ACHN (cell line): ENCODE measurements around the gene HOXB4.

Source experiments
- DNase-seq: peaks from one replicate; pipeline ENCODE4 v3.0.0-alpha.2; 2015
- in situ Hi-C: cut with HindIII; loops from 2 replicates; pipeline ENCODE4 v1.10.0; 2017; ENCODE audit warnings: low sequenced_read_pairs, low pct_ligation_motif_present, low pct_unique_long_range_greater_than_20kb

The HOXB4 gene

DNA sequence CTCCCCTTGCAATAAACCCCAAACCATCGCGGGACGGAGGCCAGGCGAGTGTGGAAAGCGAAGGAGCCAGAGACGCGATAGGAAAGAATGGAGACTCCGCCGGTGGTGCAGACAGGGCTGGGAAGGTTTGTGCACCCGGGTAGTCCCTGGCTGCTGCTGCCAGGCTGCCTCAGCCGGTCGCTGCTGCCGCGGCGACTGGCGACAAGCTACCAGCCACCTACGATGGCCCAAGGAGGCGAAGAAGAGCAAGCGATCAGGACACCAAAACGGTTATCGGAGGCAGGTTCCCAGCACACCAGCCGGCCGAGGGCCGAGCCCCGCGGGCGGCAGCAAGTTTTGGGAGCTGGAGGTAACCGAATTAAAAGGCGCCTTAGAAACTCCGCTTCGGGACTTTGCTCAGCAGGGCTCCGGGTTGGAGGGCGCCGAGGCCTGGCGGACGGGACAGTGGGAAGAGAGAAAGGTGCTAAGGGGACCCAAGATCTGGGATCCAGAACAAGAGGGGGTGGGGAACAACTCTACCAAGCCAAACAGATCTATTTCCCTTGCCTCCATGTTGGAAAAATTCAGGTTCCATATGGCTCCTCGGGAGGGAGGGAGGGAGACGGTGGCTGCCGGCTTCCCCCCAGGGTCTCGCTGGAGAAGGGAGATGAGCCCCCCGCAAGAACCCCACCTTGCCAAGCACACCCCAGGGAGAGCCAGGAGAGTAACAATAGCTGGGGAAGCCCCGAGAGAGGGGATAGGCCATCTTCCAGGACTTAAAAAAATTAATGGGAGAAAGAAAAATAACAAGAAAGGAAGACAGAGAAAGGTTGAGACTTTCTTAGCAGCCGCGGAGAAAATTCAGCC is 23.5 kb downstream of the HOXB4 start:
- in situ Hi-C loops: no loop called here
- peak; percentile 39 for DNase-seq

DNA sequence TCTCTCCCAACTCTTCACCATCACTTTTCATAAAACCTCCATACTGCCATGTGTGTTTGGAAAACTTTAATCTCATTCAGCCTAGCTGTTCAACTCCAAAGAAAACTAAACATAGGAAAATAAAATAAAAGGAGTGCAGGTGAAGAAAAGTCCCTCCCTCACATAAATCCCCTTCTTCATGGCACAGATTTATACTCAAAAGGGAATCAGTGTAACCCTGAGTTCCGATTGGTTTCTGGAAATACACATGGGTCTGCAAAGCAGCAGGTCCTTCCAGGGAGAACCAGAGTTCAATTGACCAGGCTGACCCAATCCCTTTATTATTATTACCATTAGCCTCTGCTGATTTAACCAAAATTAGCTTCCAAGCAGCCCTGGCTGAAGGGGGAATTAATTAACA is 24.3 kb downstream of the HOXB4 start:
- in situ Hi-C loops: no loop called here

DNA sequence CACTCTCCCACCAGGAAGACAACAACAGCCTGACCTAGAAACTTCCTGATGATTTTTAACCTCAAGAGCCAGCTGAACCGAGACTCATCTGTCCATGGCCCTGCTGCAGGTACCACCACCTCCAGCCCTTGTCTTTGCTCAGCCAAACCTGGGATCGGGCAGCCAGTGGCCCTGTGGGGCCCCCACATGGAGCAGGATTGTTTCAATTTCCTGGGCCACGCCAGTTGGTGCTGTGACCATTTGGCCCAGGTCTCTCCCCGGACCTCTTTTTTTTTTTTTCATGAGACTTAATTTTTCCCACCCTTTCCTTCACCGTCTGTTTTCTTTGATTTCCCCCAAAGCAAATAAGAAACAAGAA is 25.0 kb downstream of the HOXB4 start:
- no peak for DNase-seq
- in situ Hi-C loops: no loop called here

More for the DNA sequence above, 24.3 kb downstream of the HOXB4 start:
- no peak for DNase-seq

DNA sequence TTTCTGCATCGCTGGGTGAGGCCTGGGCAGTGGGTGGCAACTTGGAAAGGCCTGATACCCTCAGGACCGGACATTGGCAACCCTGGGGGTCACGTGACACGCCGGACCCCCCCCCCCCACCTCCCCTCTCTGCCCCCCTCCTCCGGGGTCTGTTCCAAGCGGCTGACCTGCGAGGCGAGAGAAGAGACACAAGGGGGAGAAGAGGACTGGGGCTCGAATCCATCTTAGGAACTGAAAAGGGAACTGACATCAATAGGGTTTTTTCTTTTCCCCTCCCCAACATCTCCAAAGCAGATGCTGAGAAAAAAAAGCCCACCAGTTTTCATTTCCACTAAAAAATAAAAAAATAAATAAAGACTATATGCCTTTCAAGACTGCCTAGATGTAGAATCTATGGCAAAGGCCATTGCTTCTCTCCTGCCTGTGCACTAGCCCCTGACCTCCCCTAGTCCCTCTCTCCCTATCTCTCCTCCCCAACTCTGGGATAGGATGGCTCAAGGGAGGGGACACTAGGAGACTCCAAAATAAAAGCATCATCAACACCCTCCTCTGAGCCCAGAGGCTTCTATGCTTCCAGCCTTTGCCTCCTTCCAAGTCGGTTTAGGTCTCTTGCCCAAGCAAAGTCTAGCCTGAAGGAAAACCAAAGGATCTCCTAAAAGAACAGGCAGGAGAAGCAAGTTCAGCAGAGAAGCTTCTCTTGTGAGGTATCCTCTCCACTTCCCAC is 25.5 kb downstream of the HOXB4 start:
- in situ Hi-C loops: no loop called here
- DNase-seq: no peak

DNA sequence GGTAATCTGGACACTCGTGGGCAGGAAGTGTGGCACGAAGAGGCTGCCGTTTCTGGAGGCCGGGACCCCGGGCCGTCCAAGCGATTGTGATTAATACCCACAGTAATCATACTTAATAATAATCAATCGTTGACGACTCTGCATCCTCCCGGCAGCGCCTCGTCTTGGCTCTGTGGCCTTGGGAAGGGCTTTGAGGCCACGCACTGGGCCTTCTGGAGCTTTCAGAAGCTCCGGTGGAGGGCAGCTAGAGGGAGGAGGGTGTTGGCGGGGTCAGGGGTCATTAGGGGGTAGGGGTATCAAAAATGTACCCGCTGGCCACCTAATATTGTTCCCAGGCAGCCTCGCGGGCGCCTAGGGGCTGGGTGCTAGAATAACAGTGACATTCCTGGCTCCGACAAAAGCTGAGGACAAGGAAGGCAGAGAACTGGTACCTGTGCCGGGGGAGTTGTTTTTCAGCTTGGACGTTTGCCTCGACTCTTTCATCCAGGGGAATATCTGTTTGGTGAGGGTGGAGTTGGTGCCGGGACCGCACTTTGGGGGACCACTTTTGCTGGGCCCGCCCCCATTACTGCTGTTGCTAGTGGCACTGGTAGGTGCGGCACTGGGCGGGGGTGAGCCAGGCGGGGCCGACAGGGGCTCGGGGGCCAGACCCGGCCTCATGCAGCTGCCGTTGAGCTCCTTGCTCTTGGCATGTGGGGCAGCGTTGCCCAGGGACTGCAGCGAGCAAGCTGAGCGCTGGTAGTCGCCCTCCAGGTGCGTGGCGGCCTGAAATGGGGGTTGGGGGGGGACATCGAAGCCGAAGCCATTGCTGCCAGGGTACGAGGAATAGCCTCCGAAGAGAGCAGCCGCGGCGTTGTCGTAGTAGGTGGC is 26.3 kb downstream of the HOXB4 start:
- in situ Hi-C loops: no loop called here
- no peak for DNase-seq

DNA sequence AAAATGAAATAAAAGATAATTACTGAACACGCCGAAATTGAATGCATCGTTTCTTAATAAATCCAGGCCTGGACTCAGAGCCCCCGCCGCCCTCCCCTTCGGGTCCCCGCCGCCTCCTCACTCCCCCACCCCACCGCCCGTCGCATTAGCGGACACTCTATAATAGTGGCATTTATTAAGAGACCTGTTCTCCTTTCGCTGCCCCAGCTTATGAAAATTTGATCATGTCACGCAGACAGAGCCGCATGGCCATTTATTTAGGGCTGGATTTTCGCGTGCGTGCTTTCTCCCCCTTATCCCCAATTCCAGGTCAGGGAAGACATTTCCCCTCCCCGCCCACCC is 27.0 kb downstream of the HOXB4 start:
- in situ Hi-C loops: no loop called here
- no peak for DNase-seq

DNA sequence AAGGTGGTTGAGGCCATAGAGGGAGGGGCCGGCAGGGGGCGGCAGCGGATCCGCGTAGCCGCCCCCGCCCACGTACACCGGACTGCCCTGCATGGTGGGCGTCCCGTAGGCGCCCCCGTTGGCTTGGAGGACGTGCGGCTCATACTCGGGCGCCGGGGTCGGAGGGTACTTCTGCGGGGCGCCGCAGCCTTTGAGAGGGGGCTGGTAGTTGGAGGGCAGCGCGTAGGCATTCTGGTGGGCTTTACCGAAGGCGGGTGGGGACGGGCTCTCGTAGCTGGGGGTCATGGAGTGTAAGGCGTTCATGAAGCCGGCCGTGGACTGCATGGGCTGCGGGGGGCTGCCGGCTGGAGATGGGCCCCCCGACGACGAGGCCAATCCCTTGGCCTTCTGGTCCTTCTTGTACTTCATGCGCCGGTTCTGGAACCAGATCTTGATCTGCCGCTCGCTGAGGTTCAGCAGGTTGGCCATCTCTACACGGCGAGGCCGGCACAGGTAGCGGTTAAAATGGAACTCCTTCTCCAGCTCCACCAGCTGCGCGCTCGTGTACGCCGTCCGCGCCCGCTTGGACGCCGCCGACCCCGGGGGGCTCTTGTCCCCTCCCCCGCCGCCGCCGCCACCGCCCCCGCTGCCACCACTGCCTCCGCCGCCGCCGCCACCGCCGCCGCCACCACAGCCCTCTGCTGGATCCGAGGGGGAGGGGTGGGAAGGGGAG is 27.5 kb downstream of the HOXB4 start:
- in situ Hi-C loops: no loop called here
- no peak for DNase-seq

DNA sequence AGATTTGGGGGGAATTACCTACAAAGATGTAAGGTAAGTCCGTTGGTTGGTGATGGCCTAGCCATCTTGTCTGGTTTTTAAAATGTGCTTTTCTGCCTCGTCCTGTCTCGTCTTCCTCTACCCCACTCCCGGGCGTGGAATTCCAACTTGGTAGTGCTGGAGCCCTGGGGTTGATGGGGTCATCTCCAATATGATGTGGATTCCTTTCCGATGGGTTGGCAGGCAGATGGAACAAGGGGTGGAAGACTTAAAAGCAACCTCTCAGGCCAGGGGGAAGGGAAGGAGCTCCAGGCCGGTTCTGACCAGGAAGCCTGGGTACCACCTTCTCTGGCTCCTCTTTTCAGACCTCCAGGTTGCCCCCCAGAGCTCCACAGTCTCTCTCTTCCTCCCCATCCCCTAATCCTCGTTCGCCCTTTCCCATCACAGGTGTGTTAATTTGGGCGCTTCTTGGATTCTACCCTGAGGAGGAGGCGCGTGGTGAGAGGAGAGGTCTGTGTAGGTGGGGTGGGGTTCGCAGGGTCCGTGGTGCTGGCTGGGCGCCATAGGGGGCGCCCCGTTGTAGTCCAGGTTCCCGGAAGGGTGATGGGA is 28.1 kb downstream of the HOXB4 start:
- in situ Hi-C loops: no loop called here
- DNase-seq: no peak

DNA sequence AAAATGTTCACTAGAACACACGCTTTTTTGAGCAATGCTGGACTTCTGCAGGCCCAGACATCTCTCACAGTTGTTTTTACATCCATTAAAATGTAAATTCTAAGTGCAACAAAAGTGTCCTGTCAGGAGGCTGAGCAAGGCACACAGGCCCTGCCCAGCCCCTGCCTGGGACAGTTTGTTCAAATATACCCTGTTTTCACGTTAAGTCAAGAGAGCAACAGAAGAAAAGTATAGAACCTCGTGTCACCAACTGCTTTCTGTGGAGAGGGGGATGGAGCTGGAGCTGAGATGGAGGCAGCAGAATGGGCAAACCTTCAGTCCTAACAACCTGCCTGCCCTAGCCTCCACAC is 28.9 kb downstream of the HOXB4 start:
- in situ Hi-C loops: no loop called here
- DNase-seq: no peak

DNA sequence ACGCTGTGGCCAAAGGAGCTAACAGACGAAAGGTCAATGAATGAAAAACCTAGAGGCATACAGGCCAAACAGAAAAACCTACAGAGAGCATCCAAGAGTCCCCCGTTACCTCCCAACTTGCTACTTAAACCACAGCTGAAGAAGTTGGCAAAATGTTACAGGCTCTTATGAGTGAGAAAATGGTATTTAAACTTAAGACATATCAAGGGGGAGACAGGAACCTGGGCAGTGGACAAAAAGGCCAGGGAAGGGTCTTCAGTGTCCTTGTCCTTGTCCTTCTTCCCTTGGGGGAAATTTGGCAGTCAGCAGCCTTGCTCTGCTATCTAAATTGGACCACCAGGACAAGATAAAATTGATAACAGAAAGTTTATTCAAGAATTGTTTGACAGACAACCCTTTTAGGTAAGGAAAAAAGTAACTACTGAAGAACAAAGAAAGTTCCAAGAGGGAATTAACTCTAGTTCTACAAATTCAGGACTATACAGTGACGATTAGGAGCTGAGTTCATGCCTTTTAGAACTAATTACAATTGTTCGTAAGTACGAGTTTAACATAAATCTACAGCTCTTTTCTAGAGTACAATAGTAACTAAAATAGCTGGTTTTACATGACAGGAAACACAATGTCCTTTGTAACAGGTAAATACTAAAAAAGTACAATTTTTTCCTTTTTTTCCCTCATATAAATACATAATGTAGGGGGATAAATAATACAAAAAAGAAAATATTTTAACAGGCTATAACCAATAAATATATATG is 29.4 kb downstream of the HOXB4 start:
- in situ Hi-C loops: no loop called here
- DNase-seq: no peak

DNA sequence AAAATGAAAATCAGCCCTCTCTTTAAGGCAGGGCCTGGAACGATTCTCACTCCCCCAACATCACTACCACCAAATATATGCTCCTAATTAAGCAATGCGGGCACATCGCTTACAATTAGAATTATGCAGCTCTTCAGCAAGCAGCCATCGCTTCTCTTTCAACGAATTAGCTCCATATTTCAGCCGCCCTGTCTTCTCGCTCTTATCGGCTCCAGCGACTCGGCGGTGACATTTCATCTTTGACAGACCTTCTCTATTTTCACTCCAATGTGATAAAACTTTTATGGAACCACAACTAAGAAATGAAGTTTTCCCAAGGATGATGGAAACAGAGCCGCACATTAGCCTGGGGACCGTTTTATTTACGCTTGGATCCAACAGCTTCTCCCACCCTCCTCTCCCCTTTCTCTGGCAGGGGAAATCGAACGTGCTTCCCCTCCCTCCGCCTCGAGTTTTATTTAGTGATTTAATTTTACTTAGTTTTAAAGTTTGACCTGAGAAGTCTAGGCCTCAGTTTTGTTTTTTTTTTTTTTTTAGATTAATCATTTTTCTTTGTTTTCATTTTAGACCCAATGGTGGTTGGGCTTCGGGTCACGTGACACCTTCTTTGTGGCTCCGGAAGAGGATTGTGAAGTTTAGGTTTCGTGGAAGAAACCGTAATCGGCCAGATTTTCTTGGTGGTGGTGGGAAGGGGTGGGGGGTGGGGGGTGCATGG is 30.2 kb downstream of the HOXB4 start:
- in situ Hi-C loops: no loop called here
- no peak for DNase-seq

DNA sequence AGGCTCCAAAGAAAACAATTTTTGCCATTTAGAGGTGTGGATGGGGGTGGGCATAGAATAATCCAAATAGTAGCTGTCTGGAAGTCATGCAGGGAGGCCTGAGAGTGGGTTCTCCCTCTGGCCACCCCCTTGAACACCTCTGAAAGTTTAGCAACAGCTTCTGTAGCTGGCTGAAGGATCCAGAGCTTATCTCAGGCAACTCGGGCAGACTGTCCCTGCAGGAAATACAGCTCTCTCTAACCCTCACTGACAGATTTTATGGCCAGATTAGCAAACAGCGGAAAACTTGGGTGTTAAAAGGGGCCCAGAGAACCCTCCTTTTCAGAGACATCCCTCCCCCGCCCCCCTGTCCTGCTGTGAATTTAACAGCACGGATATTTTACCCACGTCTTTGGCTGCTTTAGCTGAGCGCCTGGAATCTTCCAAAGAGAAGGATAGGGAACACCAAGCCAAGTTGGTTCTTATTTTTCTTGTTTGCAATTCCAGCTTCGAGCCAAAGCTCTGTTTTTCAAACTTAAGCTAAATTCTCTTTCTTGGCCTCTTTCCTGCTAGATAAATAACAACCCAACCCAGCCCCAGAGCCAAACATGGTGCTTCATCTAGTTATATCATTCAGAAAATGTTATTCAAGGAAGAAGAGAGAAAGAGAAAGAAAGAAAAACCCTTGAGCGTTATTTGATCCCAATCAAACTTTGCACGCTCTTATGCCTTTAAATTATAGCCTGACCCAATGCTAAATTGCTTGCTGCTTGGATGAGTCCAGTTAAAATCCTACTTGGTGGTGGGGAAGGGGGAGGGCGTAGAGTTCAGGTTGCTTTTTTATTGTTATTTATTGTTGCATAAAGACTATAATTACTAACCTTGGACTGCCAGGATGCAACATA is 31.0 kb downstream of the HOXB4 start:
- in situ Hi-C loops: no loop called here
- no peak for DNase-seq

DNA sequence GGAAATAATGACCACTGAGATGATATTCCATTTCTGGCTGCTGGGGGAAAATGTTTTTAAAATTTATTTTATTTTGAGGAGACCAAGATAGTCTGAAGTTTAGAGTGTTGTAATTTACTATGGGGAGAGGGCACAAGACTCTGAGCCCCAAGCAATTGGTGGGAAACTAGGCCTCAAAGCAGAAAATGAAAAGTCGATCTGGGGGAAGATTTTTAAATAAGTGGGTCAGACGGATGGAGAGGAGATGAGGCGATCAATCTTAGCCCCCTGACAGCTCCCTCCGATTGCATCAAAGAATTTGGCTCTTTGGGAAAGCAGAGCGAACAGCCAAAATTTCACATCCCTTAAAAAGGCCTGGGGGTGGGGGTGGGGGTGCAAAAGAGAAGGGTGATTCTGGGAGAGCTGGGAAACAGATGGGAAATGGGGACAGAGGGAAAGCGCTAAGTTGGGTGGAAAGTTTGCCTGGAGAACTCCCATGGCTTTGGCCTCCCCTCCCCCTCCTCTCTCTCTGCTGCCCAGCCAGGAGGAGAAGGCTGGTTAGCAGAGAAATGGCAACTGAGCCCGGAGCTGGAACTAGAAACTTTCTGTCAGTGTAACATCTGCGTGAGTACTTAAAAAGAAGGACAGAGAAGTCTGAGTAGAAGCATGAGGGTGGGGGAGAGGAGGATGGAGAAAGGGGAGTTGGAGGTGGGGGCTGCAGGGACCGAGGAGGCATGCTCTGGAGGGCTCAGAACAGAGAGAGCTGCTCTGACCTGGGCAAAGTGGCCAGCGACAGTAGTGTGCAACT is 31.8 kb downstream of the HOXB4 start:
- no peak for DNase-seq
- in situ Hi-C loops: no loop called here

DNA sequence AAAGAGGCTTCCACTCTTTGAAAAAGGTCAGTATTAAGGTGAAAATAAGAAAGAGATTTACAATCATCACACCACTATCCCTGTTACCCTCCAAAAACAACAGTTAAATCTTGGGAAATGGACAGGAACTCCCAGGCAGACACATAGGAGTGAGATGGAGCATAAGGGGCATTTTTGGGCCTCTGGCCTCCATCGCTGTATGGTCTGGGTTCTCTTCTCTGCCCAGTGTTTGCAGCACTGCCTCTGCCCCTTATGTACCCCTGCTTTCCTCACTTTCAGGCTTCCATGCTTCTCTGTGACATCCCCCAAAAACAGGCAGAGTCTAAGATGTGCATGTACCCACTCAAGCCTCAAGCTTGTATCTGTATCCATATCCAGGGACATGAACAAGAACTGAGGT is 32.6 kb downstream of the HOXB4 start:
- in situ Hi-C loops: no loop called here
- DNase-seq: no peak

DNA sequence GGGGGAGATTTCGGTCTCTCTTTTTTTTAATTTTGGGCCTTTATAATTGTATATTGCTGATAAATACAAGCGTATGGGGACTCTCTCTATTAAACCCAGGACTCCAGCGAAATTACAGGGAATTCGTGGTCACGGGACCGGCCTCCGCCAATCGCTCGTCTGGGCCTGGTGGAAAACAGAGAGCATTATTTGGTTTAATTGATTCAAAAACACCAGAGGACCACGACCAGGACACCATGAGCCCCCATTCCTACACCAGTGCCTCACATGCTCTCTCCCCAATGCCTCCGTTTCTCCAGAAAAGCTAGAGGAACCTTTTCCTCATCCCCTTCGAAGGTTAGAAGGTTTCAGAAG is 33.2 kb downstream of the HOXB4 start, which contains the start of gene HOXB2:
Gene HOXB2 (minus strand): TSS at position 88 of the 354 bp plus-strand sequence. CDS start 198 bp downstream, outside the sequence.
- in situ Hi-C loops: no loop called here

More for the DNA sequence above, 33.2 kb downstream of the HOXB4 start, which contains the start of gene HOXB2:
- DNase-seq: no peak
